Measurements from ENCODE around the gene TUBGCP5.

DNA sequence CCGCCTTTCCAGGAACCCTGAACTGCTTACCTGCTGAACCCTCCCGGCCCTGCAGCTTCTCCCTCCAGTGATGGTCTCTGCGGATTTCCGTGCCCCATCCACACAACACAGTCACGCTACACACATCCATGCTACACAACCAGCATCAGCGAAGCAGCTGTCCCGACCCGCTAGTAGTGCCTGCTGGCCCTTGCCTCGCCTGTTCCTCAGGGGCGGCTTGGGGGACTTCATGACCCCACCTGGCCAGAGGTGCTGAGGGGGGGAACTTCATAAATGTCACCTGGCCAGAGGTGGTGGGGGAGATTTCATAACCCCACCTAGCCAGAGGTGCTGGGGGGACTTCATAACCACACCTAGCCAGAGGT lies 530 bp upstream of the TUBGCP5 start:
- TF ChIP-seq NFYB (CRISPR knock-in tag; conservative IDR thresholded peaks at IDR 0.05; ENCODE audit: low read depth) (no peak), TP53 (CRISPR knock-in tag; IDR thresholded peaks at IDR 0.05) (no peak), FOXP1 (CRISPR knock-in tag; IDR thresholded peaks at IDR 0.05; ENCODE audit: borderline replicate concordance) (no peak), ZNF263 (CRISPR knock-in tag; IDR thresholded peaks at IDR 0.05; ENCODE audit: low read depth) (no peak), CREB1 (CRISPR knock-in tag; IDR thresholded peaks at IDR 0.05) (no peak), NR1H2 (CRISPR knock-in tag; IDR thresholded peaks at IDR 0.05) (no peak), CBFB (CRISPR knock-in tag; IDR thresholded peaks at IDR 0.05; ENCODE audit: low read depth) (no peak), JUN (CRISPR knock-in tag; IDR thresholded peaks at IDR 0.05) (no peak)
- TF ChIP-seq, protein P1, sequence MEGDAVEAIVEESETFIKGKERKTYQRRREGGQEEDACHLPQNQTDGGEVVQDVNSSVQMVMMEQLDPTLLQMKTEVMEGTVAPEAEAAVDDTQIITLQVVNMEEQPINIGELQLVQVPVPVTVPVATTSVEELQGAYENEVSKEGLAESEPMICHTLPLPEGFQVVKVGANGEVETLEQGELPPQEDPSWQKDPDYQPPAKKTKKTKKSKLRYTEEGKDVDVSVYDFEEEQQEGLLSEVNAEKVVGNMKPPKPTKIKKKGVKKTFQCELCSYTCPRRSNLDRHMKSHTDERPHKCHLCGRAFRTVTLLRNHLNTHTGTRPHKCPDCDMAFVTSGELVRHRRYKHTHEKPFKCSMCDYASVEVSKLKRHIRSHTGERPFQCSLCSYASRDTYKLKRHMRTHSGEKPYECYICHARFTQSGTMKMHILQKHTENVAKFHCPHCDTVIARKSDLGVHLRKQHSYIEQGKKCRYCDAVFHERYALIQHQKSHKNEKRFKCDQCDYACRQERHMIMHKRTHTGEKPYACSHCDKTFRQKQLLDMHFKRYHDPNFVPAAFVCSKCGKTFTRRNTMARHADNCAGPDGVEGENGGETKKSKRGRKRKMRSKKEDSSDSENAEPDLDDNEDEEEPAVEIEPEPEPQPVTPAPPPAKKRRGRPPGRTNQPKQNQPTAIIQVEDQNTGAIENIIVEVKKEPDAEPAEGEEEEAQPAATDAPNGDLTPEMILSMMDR (IDR thresholded peaks at IDR 0.05), result no peak
- TF ChIP-seq, protein P2, sequence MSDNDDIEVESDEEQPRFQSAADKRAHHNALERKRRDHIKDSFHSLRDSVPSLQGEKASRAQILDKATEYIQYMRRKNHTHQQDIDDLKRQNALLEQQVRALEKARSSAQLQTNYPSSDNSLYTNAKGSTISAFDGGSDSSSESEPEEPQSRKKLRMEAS (CRISPR knock-in tag; IDR thresholded peaks at IDR 0.05), result no peak
- TF ChIP-seq, protein P3, sequence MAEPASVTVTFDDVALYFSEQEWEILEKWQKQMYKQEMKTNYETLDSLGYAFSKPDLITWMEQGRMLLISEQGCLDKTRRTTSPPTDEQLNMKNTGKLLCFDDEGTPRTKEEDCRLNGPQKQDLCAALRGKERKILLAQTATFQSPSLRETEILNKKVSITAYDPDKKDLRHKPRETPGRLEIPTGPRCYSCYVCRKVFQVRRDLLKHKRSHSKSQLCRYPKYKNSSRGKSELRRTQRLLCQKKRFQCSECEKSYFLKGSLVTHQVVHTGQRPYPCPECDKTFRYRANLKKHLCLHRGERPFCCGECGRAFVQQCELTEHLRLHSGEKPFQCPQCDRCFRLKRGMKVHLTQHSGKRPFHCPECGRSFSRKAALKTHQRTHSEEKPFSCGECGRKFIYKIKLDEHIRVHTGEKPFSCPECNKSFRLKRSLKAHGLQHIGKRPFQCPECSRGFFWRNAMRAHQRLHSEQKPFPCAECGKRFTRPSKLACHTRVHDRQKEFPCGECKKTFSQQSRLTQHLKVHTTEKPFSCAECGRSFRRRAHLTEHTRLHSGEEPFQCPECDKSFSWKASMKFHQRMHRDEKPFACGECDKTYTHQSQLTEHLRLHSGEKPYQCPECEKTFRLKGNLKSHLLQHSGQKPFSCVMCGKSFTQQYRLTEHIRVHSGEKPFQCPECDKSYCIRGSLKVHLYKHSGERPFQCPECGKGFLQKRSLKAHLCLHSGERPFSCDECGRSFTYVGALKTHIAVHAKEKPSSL (CRISPR knock-in tag; conservative IDR thresholded peaks at IDR 0.05), result no peak
- TF ChIP-seq, protein P4, sequence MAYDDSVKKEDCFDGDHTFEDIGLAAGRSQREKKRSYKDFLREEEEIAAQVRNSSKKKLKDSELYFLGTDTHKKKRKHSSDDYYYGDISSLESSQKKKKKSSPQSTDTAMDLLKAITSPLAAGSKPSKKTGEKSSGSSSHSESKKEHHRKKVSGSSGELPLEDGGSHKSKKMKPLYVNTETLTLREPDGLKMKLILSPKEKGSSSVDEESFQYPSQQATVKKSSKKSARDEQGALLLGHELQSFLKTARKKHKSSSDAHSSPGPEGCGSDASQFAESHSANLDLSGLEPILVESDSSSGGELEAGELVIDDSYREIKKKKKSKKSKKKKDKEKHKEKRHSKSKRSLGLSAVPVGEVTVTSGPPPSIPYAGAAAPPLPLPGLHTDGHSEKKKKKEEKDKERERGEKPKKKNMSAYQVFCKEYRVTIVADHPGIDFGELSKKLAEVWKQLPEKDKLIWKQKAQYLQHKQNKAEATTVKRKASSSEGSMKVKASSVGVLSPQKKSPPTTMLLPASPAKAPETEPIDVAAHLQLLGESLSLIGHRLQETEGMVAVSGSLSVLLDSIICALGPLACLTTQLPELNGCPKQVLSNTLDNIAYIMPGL (CRISPR knock-in tag; IDR thresholded peaks at IDR 0.05), result no peak

Data from WTC11 (cell line).